Nephron (organoid): ENCODE measurements around the gene STARD10.

Source experiments
- H3K27ac Mint-ChIP-seq, 3 experiments: 2 replicates each; pipeline ENCODE4 v1.8.0; 2020; ENCODE audit warnings: mixed read lengths in 3 of 3, mild to moderate bottlenecking in 2 of 3, moderate library complexity in 1 of 3
- H3K27me3 Mint-ChIP-seq: 2 replicates; pipeline ENCODE4 v1.8.0; 2021; ENCODE audit warnings: low read depth, mild to moderate bottlenecking, moderate library complexity, mixed read lengths
- H3K36me3 Mint-ChIP-seq: 2 replicates; pipeline ENCODE4 v1.8.0; 2020; ENCODE audit warnings: low read depth, mixed read lengths
- H3K4me1 Mint-ChIP-seq: 2 replicates; pipeline ENCODE4 v1.8.0; 2020; ENCODE audit warnings: mixed read lengths
- H3K4me3 Mint-ChIP-seq, 3 experiments: 2 replicates each; pipeline ENCODE4 v1.8.0; 2020; ENCODE audit warnings: mild to moderate bottlenecking in 3 of 3, mixed read lengths in 3 of 3, moderate library complexity in 2 of 3
- H3K9me3 Mint-ChIP-seq: 2 replicates; pipeline ENCODE4 v1.8.0; 2020; ENCODE audit warnings: mixed read lengths
- CTCF ChIP-seq, 3 experiments: fragments of 200-600 bp; sonication (generic); IDR thresholded peaks; one replicate each; pipeline ENCODE4 v1.5.0; 2021; ENCODE audit warnings: antibody characterized with exemption in 3 of 3; ENCODE audit not compliant: unreplicated experiment in 3 of 3

STARD10 gene

GRCh38 chr11:72767203-72768062 is 26.4 kb downstream of the STARD10 start:
- H3K9me3 Mint-ChIP-seq: no peaks in the 10 kb centered on the region

GRCh38 chr11:72766152-72766902 is 27.5 kb downstream of the STARD10 start:
- Mint-ChIP-seq H3K27me3 (peaks cover 8% of the 10 kb centered on the region), H3K27ac (peak overlapping the region in 2 of 3 experiments; percentile 41 to 65), H3K4me3 (no peak overlapping the region), H3K4me1 (peaks cover 21% of the 10 kb centered on the region), H3K9me3 (no peaks in the 10 kb centered on the region), H3K36me3 (no peaks in the 10 kb centered on the region)
- TF ChIP-seq CTCF (IDR thresholded peaks at IDR 0.05; ENCODE audit: unreplicated experiment in 3 of 3): no peak

More at GRCh38 chr11:72767203-72768062, 26.4 kb downstream of the STARD10 start:
- peak overlapping the region in 1 of 3 experiments; percentile 30 for H3K27ac Mint-ChIP-seq
- peaks cover 30% of the 10 kb centered on the region for H3K4me1 Mint-ChIP-seq
- peaks cover 8% of the 10 kb centered on the region for H3K27me3 Mint-ChIP-seq
- no peaks in the 10 kb centered on the region for H3K36me3 Mint-ChIP-seq
- no peak for TF ChIP-seq CTCF (IDR thresholded peaks at IDR 0.05; ENCODE audit: unreplicated experiment in 3 of 3)
- H3K4me3 Mint-ChIP-seq: no peak overlapping the region

GRCh38 chr11:72764503-72764902 is 29.3 kb downstream of the STARD10 start:
- no peak overlapping the region for H3K4me3 Mint-ChIP-seq
- H3K27ac Mint-ChIP-seq: no peak overlapping the region
- TF ChIP-seq CTCF (IDR thresholded peaks at IDR 0.05; ENCODE audit: unreplicated experiment in 3 of 3): no peak
- H3K9me3 Mint-ChIP-seq: no peaks in the 10 kb centered on the region
- H3K4me1 Mint-ChIP-seq: peaks cover 20% of the 10 kb centered on the region
- H3K36me3 Mint-ChIP-seq: peaks cover 5% of the 10 kb centered on the region
- peaks cover 9% of the 10 kb centered on the region for H3K27me3 Mint-ChIP-seq

- Mint-ChIP-seq H3K9me3 (no peaks in the 10 kb centered on the region), H3K36me3 (peaks cover 5% of the 10 kb centered on the region), H3K27ac (peak overlapping the region in 1 of 3 experiments; percentile 33), H3K27me3 (peaks cover 10% of the 10 kb centered on the region), H3K4me1 (peaks cover 26% of the 10 kb centered on the region), H3K4me3 (no peak overlapping the region)
- no peak for TF ChIP-seq CTCF (IDR thresholded peaks at IDR 0.05; ENCODE audit: unreplicated experiment in 3 of 3)
Observed at GRCh38 chr11:72763823-72764222, 30.0 kb downstream of the STARD10 start.

- Mint-ChIP-seq H3K27me3 (peaks cover 9% of the 10 kb centered on the region), H3K9me3 (no peaks in the 10 kb centered on the region), H3K4me3 (no peak overlapping the region), H3K27ac (no peak overlapping the region), H3K4me1 (peaks cover 24% of the 10 kb centered on the region), H3K36me3 (peaks cover 5% of the 10 kb centered on the region)
- no peak for TF ChIP-seq CTCF (IDR thresholded peaks at IDR 0.05; ENCODE audit: unreplicated experiment in 3 of 3)
Observed at GRCh38 chr11:72762641-72763304, 31.1 kb downstream of the STARD10 start.
